PFSK-1 (cell line): ENCODE measurements around the gene FLAD1.

ENCODE experiments used
- FOXP2 ChIP-seq: optimal IDR thresholded peaks from 2 replicates; pipeline ENCODE3; 2011; ENCODE audit warnings: borderline replicate concordance, control low read depth, inconsistent platforms; ENCODE audit not compliant: insufficient read depth; ENCODE audit errors: extremely low read length, extremely low read depth
- POLR2AphosphoS5 ChIP-seq: IDR thresholded peaks from 2 replicates; pipeline ENCODE4 v1.6.1; 2012; ENCODE audit warnings: low read depth, mild to moderate bottlenecking, control low read depth, low read length, moderate library complexity
- REST ChIP-seq, 2 experiments: IDR thresholded peaks; 2 replicates each; pipeline versions ENCODE4 v1.6.1 to v1.8.0; 2011 to 2012; ENCODE audit warnings: low read depth in 2 of 2, low read length in 2 of 2, control low read depth in 1 of 2, inconsistent platforms in 1 of 2, mild to moderate bottlenecking in 1 of 2, moderate library complexity in 1 of 2; ENCODE audit not compliant: insufficient read depth in 1 of 2
- TAF1 ChIP-seq: IDR thresholded peaks from 2 replicates; pipeline ENCODE4 v1.6.1; 2012; ENCODE audit warnings: low read length, control low read depth, borderline replicate concordance; ENCODE audit not compliant: insufficient read depth

DNA sequence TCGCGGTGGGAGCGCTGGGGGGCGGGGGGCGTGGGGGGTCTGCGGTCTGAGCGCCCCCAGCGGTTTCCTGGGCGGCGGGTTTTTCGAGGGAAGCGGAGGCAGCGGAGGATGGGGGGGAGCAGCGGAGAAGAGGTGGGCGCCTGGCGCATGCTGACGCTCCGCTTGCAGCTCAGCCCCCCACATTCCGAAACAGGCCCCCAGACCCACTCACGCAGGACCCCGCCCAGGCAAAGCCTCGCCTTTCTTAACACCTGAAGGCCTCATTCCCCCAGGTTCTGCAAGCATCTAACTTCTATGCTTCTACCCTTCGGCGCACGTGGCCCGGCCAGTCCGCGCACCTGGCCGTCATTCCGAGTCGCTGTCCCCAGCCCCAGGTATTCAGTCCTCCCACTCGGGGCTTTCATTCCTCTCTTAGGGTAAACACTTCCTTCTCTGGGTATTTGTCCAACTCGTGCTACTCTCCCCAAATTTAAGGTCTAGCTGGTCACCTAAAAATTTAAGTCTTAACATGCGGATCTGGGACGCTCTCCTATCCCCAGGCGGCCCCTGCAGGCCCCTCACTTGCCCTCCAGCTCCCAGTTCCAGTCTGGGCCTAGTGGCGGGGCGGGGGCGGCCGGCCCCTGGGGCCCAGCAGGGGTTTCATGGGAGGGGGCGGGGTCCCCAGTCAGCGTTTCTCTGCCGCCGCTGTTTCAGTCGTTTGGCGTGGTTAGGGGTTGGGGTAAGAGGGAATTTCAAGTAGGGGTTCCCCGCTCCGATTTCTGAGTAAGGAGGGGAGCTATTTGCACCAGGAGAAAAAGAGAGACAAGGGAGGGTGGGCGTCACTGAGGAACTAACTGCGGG, 16.6 kb downstream of the FLAD1 start:
- TF ChIP-seq REST (IDR thresholded peaks at IDR 0.05; ENCODE audit: insufficient read depth in 1 of 2, low read depth in 2 of 2, low read length in 2 of 2) (no peak), POLR2AphosphoS5 (no peak), TAF1 (no peak), FOXP2 (no peak)
